ENCODE data around the gene GTF2A1.

- no peak for TF ChIP-seq CTCF (IDR thresholded peaks at IDR 0.05)
- no peak for TF ChIP-seq EZH2 (IDR thresholded peaks at IDR 0.05)
Measured at GRCh38 chr14:81147140-81147897, 73.4 kb downstream of the GTF2A1 start.

All from neural progenitor cell (in vitro differentiated cells).